Measurements from ENCODE around the gene HNF4A. TPM values are rescaled to one million over a fixed set of nuclear protein-coding genes. Genes with fewer than 3 reads are reported as not detected.

Gene HNF4A
- total and polyA plus RNA-seq, 2 of the 13 experiments (the other 11 are each of a cell fraction or from before 2014, with no cell fraction given): 80.9 to 169 TPM

DNA sequence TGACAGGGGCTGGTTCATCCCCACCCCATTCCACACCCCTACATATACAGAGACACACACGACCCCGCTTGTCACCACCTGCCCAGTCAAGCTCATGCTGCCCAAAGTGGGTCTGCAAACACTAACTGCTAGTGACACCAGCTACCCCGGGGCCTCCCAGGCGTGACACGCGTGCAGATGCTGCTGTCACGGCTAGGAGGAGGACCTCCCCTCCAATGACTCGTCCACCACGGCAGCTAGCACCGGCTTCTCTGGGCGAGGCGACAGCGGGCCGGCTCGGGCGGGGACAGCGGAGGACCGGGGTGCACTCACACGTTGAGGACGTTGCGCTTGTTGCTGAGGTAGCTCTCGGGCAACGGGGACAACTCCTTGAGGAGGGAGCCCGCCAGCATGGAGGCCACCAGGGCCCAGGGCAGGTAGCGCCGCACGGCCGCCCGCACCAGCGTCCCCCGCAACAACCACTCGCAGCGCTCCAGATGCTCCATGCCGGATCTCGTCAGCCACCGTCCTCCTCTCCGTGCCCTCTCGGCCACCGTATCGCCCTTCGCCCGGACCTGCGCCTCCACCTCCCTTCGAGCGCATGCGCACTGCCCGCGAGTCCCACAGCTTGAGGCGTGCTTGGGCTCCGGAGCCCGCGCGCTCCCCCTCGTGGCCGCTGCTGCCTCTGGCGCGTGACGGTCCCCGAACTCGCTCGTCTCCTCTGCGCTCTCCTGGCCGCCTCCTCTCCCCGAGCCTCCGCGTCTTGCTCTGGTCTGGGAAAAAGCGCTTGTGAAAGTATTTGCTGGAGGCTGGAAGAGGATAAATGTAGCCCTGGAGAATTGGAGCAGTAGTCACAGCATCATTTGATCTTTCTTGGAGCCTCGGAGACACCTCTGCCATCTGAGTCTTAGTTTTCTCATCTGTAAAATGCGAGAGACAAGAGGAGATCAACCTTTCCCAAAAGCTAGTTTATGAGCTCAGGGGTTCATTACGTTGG, 44.5 kb upstream of the HNF4A start, which contains the start of gene FITM2 (continued):
- TF ChIP-seq, protein P1, sequence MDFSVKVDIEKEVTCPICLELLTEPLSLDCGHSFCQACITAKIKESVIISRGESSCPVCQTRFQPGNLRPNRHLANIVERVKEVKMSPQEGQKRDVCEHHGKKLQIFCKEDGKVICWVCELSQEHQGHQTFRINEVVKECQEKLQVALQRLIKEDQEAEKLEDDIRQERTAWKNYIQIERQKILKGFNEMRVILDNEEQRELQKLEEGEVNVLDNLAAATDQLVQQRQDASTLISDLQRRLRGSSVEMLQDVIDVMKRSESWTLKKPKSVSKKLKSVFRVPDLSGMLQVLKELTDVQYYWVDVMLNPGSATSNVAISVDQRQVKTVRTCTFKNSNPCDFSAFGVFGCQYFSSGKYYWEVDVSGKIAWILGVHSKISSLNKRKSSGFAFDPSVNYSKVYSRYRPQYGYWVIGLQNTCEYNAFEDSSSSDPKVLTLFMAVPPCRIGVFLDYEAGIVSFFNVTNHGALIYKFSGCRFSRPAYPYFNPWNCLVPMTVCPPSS (IDR thresholded peaks at IDR 0.05): no peak
- TF ChIP-seq NFATC3 (CRISPR knock-in tag; IDR thresholded peaks at IDR 0.05) (0 out of 2 replicates have a peak, but pooled peaks have one; percentile 92), MYC (CRISPR knock-in tag; IDR thresholded peaks at IDR 0.05; ENCODE audit: borderline replicate concordance) (peak; percentile 98), ZSCAN12 (CRISPR knock-in tag; IDR thresholded peaks at IDR 0.05) (no peak), NCOA5 (CRISPR knock-in tag; IDR thresholded peaks at IDR 0.05) (no peak), ZNF83 (CRISPR knock-in tag; IDR thresholded peaks at IDR 0.05; ENCODE audit: borderline replicate concordance) (no peak; the same call in 1 of the 2 replicates), ATRX (CRISPR knock-in tag; IDR thresholded peaks at IDR 0.05; ENCODE audit: borderline replicate concordance) (no peak), ZNF577 (CRISPR knock-in tag; IDR thresholded peaks at IDR 0.05; ENCODE audit: borderline replicate concordance, low read depth) (no peak), ZNF557 (CRISPR knock-in tag; IDR thresholded peaks at IDR 0.05) (peak; percentile 90; the same call in 1 of the 2 replicates), ZNF678 (CRISPR knock-in tag; IDR thresholded peaks at IDR 0.05) (peak; percentile 97; the same call in 1 of the 2 replicates), SP5 (CRISPR knock-in tag; IDR thresholded peaks at IDR 0.05; ENCODE audit: borderline replicate concordance, low read depth) (peak; percentile 49; the same call in 1 of the 2 replicates), DNMT3B (CRISPR knock-in tag; conservative IDR thresholded peaks at IDR 0.05) (no peak; the same call in 1 of the 2 replicates), ZSCAN21 (CRISPR knock-in tag; IDR thresholded peaks at IDR 0.05; ENCODE audit: borderline replicate concordance) (peak; percentile 96; the same call in 1 of the 2 replicates), RARA (CRISPR knock-in tag; IDR thresholded peaks at IDR 0.05) (peak; percentile 52), ZNF615 (CRISPR knock-in tag; IDR thresholded peaks at IDR 0.05; ENCODE audit: borderline replicate concordance) (no peak), NKX3-1 (CRISPR knock-in tag; IDR thresholded peaks at IDR 0.05) (peak; percentile 79; the same call in 1 of the 2 replicates), CEBPG (CRISPR knock-in tag; IDR thresholded peaks at IDR 0.05) (peak; percentile 54), KDM1A (CRISPR knock-in tag; IDR thresholded peaks at IDR 0.05) (0 out of 2 replicates have a peak, but pooled peaks have one; percentile 48), ZMYM2 (CRISPR knock-in tag; IDR thresholded peaks at IDR 0.05) (no peak), ZNF331 (CRISPR knock-in tag; IDR thresholded peaks at IDR 0.05) (peak; percentile 96), GTF2F1 (IDR thresholded peaks at IDR 0.05; ENCODE audit: low read length) (no peak), FOXO1 (CRISPR knock-in tag; IDR thresholded peaks at IDR 0.05) (peak; percentile 88; the same call in 1 of the 2 replicates), ZNF207 (IDR thresholded peaks at IDR 0.05; ENCODE audit: borderline replicate concordance) (no peak)
- TF ChIP-seq, protein P2, sequence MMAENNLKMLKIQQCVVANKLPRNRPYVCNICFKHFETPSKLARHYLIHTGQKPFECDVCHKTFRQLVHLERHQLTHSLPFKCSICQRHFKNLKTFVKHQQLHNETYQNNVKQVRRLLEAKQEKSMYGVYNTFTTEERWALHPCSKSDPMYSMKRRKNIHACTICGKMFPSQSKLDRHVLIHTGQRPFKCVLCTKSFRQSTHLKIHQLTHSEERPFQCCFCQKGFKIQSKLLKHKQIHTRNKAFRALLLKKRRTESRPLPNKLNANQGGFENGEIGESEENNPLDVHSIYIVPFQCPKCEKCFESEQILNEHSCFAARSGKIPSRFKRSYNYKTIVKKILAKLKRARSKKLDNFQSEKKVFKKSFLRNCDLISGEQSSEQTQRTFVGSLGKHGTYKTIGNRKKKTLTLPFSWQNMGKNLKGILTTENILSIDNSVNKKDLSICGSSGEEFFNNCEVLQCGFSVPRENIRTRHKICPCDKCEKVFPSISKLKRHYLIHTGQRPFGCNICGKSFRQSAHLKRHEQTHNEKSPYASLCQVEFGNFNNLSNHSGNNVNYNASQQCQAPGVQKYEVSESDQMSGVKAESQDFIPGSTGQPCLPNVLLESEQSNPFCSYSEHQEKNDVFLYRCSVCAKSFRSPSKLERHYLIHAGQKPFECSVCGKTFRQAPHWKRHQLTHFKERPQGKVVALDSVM (CRISPR knock-in tag; IDR thresholded peaks at IDR 0.05): peak; percentile 87
- TF ChIP-seq, protein P3, sequence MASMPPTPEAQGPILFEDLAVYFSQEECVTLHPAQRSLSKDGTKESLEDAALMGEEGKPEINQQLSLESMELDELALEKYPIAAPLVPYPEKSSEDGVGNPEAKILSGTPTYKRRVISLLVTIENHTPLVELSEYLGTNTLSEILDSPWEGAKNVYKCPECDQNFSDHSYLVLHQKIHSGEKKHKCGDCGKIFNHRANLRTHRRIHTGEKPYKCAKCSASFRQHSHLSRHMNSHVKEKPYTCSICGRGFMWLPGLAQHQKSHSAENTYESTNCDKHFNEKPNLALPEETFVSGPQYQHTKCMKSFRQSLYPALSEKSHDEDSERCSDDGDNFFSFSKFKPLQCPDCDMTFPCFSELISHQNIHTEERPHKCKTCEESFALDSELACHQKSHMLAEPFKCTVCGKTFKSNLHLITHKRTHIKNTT (CRISPR knock-in tag; IDR thresholded peaks at IDR 0.05): peak; percentile 56; the same call in 1 of the 2 replicates
- TF ChIP-seq, protein P4, sequence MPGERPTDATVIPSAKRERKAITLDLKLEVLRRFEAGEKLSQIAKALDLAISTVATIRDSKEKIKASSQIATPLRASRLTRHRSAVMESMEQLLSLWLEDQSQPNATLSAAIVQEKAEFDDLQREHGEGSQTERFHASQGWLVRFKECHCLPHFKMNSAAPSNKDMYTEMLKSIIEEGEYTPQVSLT (CRISPR knock-in tag; IDR thresholded peaks at IDR 0.05; ENCODE audit: borderline replicate concordance, low read depth): no peak; the same call in 1 of the 2 replicates
